ENCODE results near the gene HYDIN. TPM values are rescaled to one million over a fixed set of nuclear protein-coding genes. Genes with fewer than 3 reads are reported as not detected.

HYDIN gene
- total RNA-seq, 1 experiment from 2014 or later, result not detected

GRCh38 chr16:70777496-70777895 is 453.0 kb downstream of the HYDIN start (continued):
- TF ChIP-seq, protein P1, sequence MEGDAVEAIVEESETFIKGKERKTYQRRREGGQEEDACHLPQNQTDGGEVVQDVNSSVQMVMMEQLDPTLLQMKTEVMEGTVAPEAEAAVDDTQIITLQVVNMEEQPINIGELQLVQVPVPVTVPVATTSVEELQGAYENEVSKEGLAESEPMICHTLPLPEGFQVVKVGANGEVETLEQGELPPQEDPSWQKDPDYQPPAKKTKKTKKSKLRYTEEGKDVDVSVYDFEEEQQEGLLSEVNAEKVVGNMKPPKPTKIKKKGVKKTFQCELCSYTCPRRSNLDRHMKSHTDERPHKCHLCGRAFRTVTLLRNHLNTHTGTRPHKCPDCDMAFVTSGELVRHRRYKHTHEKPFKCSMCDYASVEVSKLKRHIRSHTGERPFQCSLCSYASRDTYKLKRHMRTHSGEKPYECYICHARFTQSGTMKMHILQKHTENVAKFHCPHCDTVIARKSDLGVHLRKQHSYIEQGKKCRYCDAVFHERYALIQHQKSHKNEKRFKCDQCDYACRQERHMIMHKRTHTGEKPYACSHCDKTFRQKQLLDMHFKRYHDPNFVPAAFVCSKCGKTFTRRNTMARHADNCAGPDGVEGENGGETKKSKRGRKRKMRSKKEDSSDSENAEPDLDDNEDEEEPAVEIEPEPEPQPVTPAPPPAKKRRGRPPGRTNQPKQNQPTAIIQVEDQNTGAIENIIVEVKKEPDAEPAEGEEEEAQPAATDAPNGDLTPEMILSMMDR (IDR thresholded peaks at IDR 0.05 in 2 of 3, conservative IDR thresholded peaks at IDR 0.05 in 1 of 3; ENCODE audit: borderline replicate concordance in 1 of 3, insufficient read depth in 1 of 3, low read depth in 2 of 3, low read length in 2 of 3), result no peak
- no peak for TF ChIP-seq ZFX (IDR thresholded peaks at IDR 0.05)

DNA sequence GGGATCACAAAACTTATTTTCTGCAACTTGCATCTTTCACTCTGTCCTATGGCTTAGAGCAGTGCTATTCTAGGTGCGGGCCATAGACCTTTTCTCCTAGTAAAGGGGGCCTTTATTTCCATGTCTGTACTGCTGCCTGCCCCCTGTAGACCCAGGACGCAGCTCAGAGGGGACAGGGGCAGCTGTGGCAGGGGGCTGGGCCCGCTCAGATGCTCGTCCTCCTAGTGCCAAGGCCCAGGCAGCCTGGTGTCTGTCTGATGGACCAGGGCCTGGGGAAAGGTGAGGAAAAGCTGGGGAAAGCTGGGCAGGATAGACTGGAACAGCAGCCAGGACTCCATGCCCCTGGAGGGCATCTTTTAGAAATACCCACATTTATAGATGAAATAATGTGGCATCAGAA is 455.1 kb downstream of the HYDIN start:
- CTCF ChIA-PET, result interaction anchor here (0.9 kb wide), 1 partner anchor 8 kb away, joined by 3 read pairs; no protein-coding TSS in a partner anchor
- intact Hi-C loops (cut with micrococcal nuclease), result no loop called here
- H2AFZ ChIP-seq (ENCODE audit: low read depth, low read length, poor library complexity, severe bottlenecking), result no peak overlapping the region
- H3K9me2 ChIP-seq (ENCODE audit: insufficient read depth), result no peaks in the 10 kb centered on the region
- no peak overlapping the region for H3K9ac ChIP-seq (ENCODE audit: low read length)
- TF ChIP-seq POLR2A (IDR thresholded peaks at IDR 0.05; ENCODE audit: borderline replicate concordance, extremely low read depth, insufficient read depth, insufficient read length) (no peak), ZFX (IDR thresholded peaks at IDR 0.05) (no peak), MAX (IDR thresholded peaks at IDR 0.05) (no peak), FOSL1 (IDR thresholded peaks at IDR 0.05; ENCODE audit: low read depth) (no peak), SIN3A (IDR thresholded peaks at IDR 0.05; ENCODE audit: low read depth) (no peak), CBX3 (IDR thresholded peaks at IDR 0.05; ENCODE audit: low read depth) (no peak), ELF1 (IDR thresholded peaks at IDR 0.05; ENCODE audit: borderline replicate concordance, low read depth) (no peak), TCF7L2 (IDR thresholded peaks at IDR 0.05; ENCODE audit: borderline replicate concordance, extremely low read depth, insufficient read depth, insufficient read length) (no peak)
- TF ChIP-seq, protein P2, sequence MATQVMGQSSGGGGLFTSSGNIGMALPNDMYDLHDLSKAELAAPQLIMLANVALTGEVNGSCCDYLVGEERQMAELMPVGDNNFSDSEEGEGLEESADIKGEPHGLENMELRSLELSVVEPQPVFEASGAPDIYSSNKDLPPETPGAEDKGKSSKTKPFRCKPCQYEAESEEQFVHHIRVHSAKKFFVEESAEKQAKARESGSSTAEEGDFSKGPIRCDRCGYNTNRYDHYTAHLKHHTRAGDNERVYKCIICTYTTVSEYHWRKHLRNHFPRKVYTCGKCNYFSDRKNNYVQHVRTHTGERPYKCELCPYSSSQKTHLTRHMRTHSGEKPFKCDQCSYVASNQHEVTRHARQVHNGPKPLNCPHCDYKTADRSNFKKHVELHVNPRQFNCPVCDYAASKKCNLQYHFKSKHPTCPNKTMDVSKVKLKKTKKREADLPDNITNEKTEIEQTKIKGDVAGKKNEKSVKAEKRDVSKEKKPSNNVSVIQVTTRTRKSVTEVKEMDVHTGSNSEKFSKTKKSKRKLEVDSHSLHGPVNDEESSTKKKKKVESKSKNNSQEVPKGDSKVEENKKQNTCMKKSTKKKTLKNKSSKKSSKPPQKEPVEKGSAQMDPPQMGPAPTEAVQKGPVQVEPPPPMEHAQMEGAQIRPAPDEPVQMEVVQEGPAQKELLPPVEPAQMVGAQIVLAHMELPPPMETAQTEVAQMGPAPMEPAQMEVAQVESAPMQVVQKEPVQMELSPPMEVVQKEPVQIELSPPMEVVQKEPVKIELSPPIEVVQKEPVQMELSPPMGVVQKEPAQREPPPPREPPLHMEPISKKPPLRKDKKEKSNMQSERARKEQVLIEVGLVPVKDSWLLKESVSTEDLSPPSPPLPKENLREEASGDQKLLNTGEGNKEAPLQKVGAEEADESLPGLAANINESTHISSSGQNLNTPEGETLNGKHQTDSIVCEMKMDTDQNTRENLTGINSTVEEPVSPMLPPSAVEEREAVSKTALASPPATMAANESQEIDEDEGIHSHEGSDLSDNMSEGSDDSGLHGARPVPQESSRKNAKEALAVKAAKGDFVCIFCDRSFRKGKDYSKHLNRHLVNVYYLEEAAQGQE (IDR thresholded peaks at IDR 0.05; ENCODE audit: low read depth), result no peak
- H3K4me2 ChIP-seq (ENCODE audit: low read length), result no peak overlapping the region
- no peak overlapping the region for H3K27ac ChIP-seq (ENCODE audit: low read depth, low read length)
- DNase-seq (ENCODE audit: low read depth, low spot score) (no peak), ATAC-seq (no peak)
- no peak overlapping the region for H3K4me3 ChIP-seq (replicated peaks in 1 of 2; ENCODE audit: low read depth in 1 of 2, low read length in 2 of 2)
- peaks cover 5% of the 10 kb centered on the region; the same call in 1 of the 2 replicates for H4K20me1 ChIP-seq (ENCODE audit: insufficient read depth)
- H3K79me2 ChIP-seq (ENCODE audit: insufficient read depth, low read length), result no peaks in the 10 kb centered on the region
- POLR2A ChIA-PET, result no interaction called here
- BruUV-seq (replicated peaks), result no TSS peak
- peaks cover 0 to 14% of the 10 kb centered on the region in 2 experiments; a peak in 3 of 4 replicates for H3K4me1 ChIP-seq (ENCODE audit: control insufficient read depth in 1 of 2, insufficient read depth in 2 of 2, low read length in 2 of 2)
- H3K36me3 ChIP-seq (ENCODE audit: control insufficient read depth in 1 of 2, insufficient read depth in 2 of 2, low read length in 2 of 2), result peaks cover 2 to 5% of the 10 kb centered on the region in 2 experiments
- H3K27me3 ChIP-seq (ENCODE audit: insufficient read depth, low read length), result no peaks in the 10 kb centered on the region
- RAD21 ChIA-PET (ENCODE audit: low non-redundant PET in 1 of 2, low total read pairs in 2 of 2, uncharacterized antibody in 2 of 2, unreplicated experiment in 2 of 2), result no interaction called here
- no peaks in the 10 kb centered on the region for H3K9me3 ChIP-seq (ENCODE audit: control insufficient read depth in 1 of 2, insufficient read depth in 1 of 2, low read depth in 1 of 2, low read length in 2 of 2)
